ENCODE results near the gene SYCP2L. TPM values are rescaled to one million over a fixed set of nuclear protein-coding genes. Genes with fewer than 3 reads are reported as not detected.

Gene SYCP2L
- total RNA-seq, 1 donor from 2014 or later: 12.5 TPM

DNA sequence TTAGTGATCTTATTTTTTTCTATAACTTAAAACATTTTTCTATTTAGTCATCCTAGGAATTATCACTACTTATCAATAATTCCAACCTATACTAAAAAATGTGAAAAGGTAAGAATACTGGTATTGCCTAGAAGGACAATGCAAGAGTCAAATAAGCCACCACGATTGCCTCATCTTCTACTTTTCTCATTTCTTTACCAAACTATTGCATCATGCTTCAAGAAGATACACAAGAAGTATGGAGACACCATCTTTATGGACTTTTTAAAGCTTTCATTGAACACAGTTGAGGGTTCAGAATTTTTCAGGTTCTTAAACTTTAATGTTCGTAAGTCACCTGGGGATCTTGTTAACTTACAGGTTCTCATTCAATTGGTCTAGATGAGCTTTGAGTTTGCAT is 131.4 kb downstream of the SYCP2L start:
- Mint-ChIP-seq H3K27ac (no peak overlapping the region), H3K27me3 (ENCODE audit: insufficient read depth, low read depth) (peaks cover 5% of the 10 kb centered on the region), H3K9me3 (no peaks in the 10 kb centered on the region)

DNA sequence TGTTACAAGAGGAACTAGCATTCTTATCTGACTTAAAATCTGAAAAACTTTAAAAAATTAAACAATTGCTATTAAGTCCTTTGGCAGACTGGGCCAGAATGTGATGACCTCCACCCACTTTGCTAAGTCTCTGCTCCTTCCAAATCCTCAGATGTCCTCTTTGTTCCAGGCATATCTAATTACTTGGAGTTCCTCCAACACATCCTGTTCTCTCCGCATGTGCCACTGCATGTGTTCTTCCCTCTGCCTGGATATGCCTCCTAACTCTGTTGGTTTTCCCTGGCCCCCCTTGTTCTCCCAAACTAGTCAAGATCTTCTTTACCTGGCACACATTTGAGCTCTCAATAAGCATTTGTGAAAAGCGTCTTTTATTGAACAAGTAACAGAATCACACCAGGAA is 134.2 kb downstream of the SYCP2L start:
- no peak for DNase-seq (ENCODE audit: low spot score)

More for the DNA sequence above, 131.4 kb downstream of the SYCP2L start:
- no peak for DNase-seq (ENCODE audit: low spot score)
- H3K4me3 ChIP-seq: no peak overlapping the region
- H3K4me2 ChIP-seq: no peak overlapping the region
- no peak for TF ChIP-seq CTCF (IDR thresholded peaks at IDR 0.05)
- TF ChIP-seq EZH2phosphoT487 (IDR thresholded peaks at IDR 0.05): no peak
- no peak for TF ChIP-seq EZH2 (IDR thresholded peaks at IDR 0.05)
- Mint-ChIP-seq H3K4me1 (peaks cover 13% of the 10 kb centered on the region), H3K36me3 (no peaks in the 10 kb centered on the region), H3K4me3 (no peak overlapping the region)
- H3K9ac ChIP-seq: no peak overlapping the region
- H4K20me1 ChIP-seq (ENCODE audit: low read depth): no peaks in the 10 kb centered on the region
- no peaks in the 10 kb centered on the region for H3K27me3 ChIP-seq
- H2AFZ ChIP-seq (replicated peaks): no peak overlapping the region
- no peaks in the 10 kb centered on the region for H3F3A ChIP-seq (ENCODE audit: low read depth)
- no peaks in the 10 kb centered on the region for H3K36me3 ChIP-seq
- no peak overlapping the region for H3K27ac ChIP-seq
- H3K4me1 ChIP-seq: peaks cover 15% of the 10 kb centered on the region
- no peaks in the 10 kb centered on the region for H3K9me3 ChIP-seq (ENCODE audit: low read depth)
- H3K79me2 ChIP-seq (ENCODE audit: low read depth): no peaks in the 10 kb centered on the region

DNA sequence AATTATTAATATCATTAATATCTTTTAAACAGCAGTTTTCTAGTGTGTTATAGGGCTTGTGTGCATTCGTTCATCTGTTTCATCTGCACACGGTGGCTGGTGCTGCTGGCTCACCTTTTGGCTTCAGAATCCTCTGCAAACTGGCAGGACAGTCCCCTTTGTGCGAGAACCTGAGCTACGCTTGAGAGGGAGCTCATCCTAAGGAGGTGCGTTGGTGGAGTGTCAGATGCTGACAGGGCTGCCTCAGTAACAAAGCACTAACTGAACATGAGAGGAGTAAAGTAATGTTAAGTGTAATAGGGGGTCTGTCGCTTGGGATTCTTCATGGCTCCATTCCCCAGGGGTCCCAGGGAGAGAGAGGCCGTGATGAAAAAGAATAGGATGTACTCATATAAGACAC is 134.9 kb downstream of the SYCP2L start:
- Histone ChIP-seq H2AFZ (replicated peaks) (peak overlapping the region; percentile 12), H3K27ac (no peak overlapping the region), H3K4me1 (peaks cover 28% of the 10 kb centered on the region), H3F3A (ENCODE audit: low read depth) (peaks cover 4% of the 10 kb centered on the region), H3K4me3 (no peak overlapping the region), H3K9me3 (ENCODE audit: low read depth) (no peaks in the 10 kb centered on the region), H3K27me3 (no peaks in the 10 kb centered on the region), H3K36me3 (no peaks in the 10 kb centered on the region), H3K9ac (no peak overlapping the region), H3K79me2 (ENCODE audit: low read depth) (no peaks in the 10 kb centered on the region), H3K4me2 (no peak overlapping the region), H4K20me1 (ENCODE audit: low read depth) (no peaks in the 10 kb centered on the region)
- no peak for TF ChIP-seq EZH2phosphoT487 (IDR thresholded peaks at IDR 0.05)
- no peak for TF ChIP-seq EZH2 (IDR thresholded peaks at IDR 0.05)
- TF ChIP-seq CTCF (IDR thresholded peaks at IDR 0.05): no peak
- no peak overlapping the region for H3K27ac Mint-ChIP-seq
- H3K4me1 Mint-ChIP-seq: peaks cover 24% of the 10 kb centered on the region
- no peaks in the 10 kb centered on the region for H3K9me3 Mint-ChIP-seq
- no peak for DNase-seq (ENCODE audit: low spot score)
- H3K4me3 Mint-ChIP-seq: no peak overlapping the region
- no peaks in the 10 kb centered on the region for H3K36me3 Mint-ChIP-seq
- peaks cover 3% of the 10 kb centered on the region for H3K27me3 Mint-ChIP-seq (ENCODE audit: insufficient read depth, low read depth)

More for the DNA sequence above, 134.2 kb downstream of the SYCP2L start:
- TF ChIP-seq EZH2phosphoT487 (IDR thresholded peaks at IDR 0.05): no peak
- no peak for TF ChIP-seq CTCF (IDR thresholded peaks at IDR 0.05)
- TF ChIP-seq EZH2 (IDR thresholded peaks at IDR 0.05): no peak
- Histone ChIP-seq H3K9ac (no peak overlapping the region), H3K27ac (no peak overlapping the region), H3F3A (ENCODE audit: low read depth) (peaks cover 1% of the 10 kb centered on the region), H3K36me3 (no peaks in the 10 kb centered on the region), H3K4me1 (peaks cover 20% of the 10 kb centered on the region), H3K4me3 (no peak overlapping the region), H3K79me2 (ENCODE audit: low read depth) (no peaks in the 10 kb centered on the region), H4K20me1 (ENCODE audit: low read depth) (no peaks in the 10 kb centered on the region), H3K9me3 (ENCODE audit: low read depth) (no peaks in the 10 kb centered on the region), H2AFZ (replicated peaks) (no peak overlapping the region), H3K27me3 (no peaks in the 10 kb centered on the region), H3K4me2 (no peak overlapping the region)
- no peaks in the 10 kb centered on the region for H3K36me3 Mint-ChIP-seq
- no peaks in the 10 kb centered on the region for H3K9me3 Mint-ChIP-seq
- peaks cover 18% of the 10 kb centered on the region for H3K4me1 Mint-ChIP-seq
- no peak overlapping the region for H3K27ac Mint-ChIP-seq
- no peak overlapping the region for H3K4me3 Mint-ChIP-seq
- peaks cover 3% of the 10 kb centered on the region for H3K27me3 Mint-ChIP-seq (ENCODE audit: insufficient read depth, low read depth)

Measured in neural progenitor cell (in vitro differentiated cells).